Liver (tissue), 9 donors: Measurements from ENCODE around the gene NBEAL2. TPM values are rescaled to one million over a fixed set of nuclear protein-coding genes. Genes with fewer than 3 reads are reported as not detected.
A peak's percentile ranks its signal among the peaks of the same experiment; 100 is the strongest.

Experiments
- DNase-seq: peaks from one replicate; pipeline ENCODE4 v3.0.0-alpha.2; 2017; ENCODE audit warnings: low spot score
- H3K27ac ChIP-seq, 2 donors: one replicate each; pipeline ENCODE4 v1.7.0; 2013; ENCODE audit warnings: inconsistent platforms in 2 of 2, low read length in 2 of 2, control low read depth in 1 of 2, low read depth in 1 of 2, mild to moderate bottlenecking in 1 of 2
- H3K27me3 ChIP-seq, 4 donors: one replicate each; pipeline versions ENCODE4 v1.6.1 to v1.7.0; 2013; ENCODE audit warnings: low read length in 3 of 4, inconsistent platforms in 1 of 4, mild to moderate bottlenecking in 1 of 4, moderate library complexity in 1 of 4; ENCODE audit not compliant: control insufficient read depth in 4 of 4, insufficient read depth in 4 of 4
- H3K36me3 ChIP-seq, 4 donors: one replicate each; pipeline versions ENCODE4 v1.6.1 to v1.7.0; 2013; ENCODE audit warnings: low read length in 3 of 4, mild to moderate bottlenecking in 3 of 4, low read depth in 1 of 4, moderate library complexity in 1 of 4; ENCODE audit not compliant: control insufficient read depth in 4 of 4, insufficient read depth in 3 of 4
- H3K4me1 ChIP-seq, 4 donors: one replicate each; pipeline versions ENCODE4 v1.6.1 to v1.7.0; 2013; ENCODE audit warnings: low read length in 3 of 4, mild to moderate bottlenecking in 3 of 4, moderate library complexity in 1 of 4; ENCODE audit not compliant: control insufficient read depth in 4 of 4, insufficient read depth in 4 of 4
- H3K4me3 ChIP-seq, 3 donors: one replicate each; pipeline versions ENCODE4 v1.6.1 to v1.7.0; 2013; ENCODE audit warnings: low read length in 3 of 3, control low read depth in 1 of 3, low read depth in 1 of 3, mild to moderate bottlenecking in 1 of 3
- H3K9ac ChIP-seq, 2 donors: one replicate each; pipeline ENCODE4 v1.7.0; 2013; ENCODE audit warnings: low read length in 2 of 2, mild to moderate bottlenecking in 2 of 2, moderate library complexity in 2 of 2, control low read depth in 1 of 2, low read depth in 1 of 2
- H3K9me3 ChIP-seq, 4 donors: one replicate each; pipeline versions ENCODE4 v1.6.1 to v1.7.0; 2013; ENCODE audit warnings: low read length in 3 of 4; ENCODE audit not compliant: control insufficient read depth in 4 of 4
- EGR1 ChIP-seq, 2 donors: IDR thresholded peaks; 2 replicates each; pipeline ENCODE4 v1.6.1; 2016 to 2018; ENCODE audit warnings: antibody characterized with exemption in 2 of 2, low read depth in 2 of 2
- FOXA1 ChIP-seq: IDR thresholded peaks from 2 replicates; pipeline ENCODE4 v1.6.1; 2016; ENCODE audit warnings: antibody characterized with exemption
- FOXA2 ChIP-seq: IDR thresholded peaks from 2 replicates; pipeline ENCODE4 v1.6.1; 2016; ENCODE audit warnings: antibody characterized with exemption
- GABPA ChIP-seq, 2 donors: IDR thresholded peaks in 1 of 2; conservative IDR thresholded peaks in 1 of 2; 2 replicates each; pipeline ENCODE4 v1.6.1; 2016; ENCODE audit warnings: antibody characterized with exemption in 2 of 2, mild to moderate bottlenecking in 1 of 2, moderate library complexity in 1 of 2
- HNF4A ChIP-seq, 2 donors: conservative IDR thresholded peaks; 2 replicates each; pipeline ENCODE4 v1.6.1; 2016; ENCODE audit warnings: antibody characterized with exemption in 2 of 2, mild to moderate bottlenecking in 2 of 2
- HNF4G ChIP-seq: IDR thresholded peaks from 2 replicates; pipeline ENCODE4 v1.6.1; 2016; ENCODE audit warnings: antibody characterized with exemption
- NR2F2 ChIP-seq: IDR thresholded peaks from 2 replicates; pipeline ENCODE4 v1.6.1; 2016; ENCODE audit warnings: antibody characterized with exemption
- RAD21 ChIP-seq, 2 donors: IDR thresholded peaks; 2 replicates each; pipeline ENCODE4 v1.6.1; 2016; ENCODE audit warnings: antibody characterized with exemption in 2 of 2, mild to moderate bottlenecking in 2 of 2
- RXRA ChIP-seq, 2 donors: IDR thresholded peaks; 2 replicates each; pipeline ENCODE4 v1.6.1; 2017 to 2018; ENCODE audit warnings: antibody characterized with exemption in 2 of 2, mild to moderate bottlenecking in 1 of 2
- SP1 ChIP-seq: IDR thresholded peaks from 2 replicates; pipeline ENCODE4 v1.6.1; 2018; ENCODE audit warnings: antibody characterized with exemption, mild to moderate bottlenecking
- TAF1 ChIP-seq: conservative IDR thresholded peaks from 2 replicates; pipeline ENCODE4 v1.6.1; 2016; ENCODE audit warnings: antibody characterized with exemption, mild to moderate bottlenecking
- YY1 ChIP-seq: IDR thresholded peaks from 2 replicates; pipeline ENCODE4 v1.6.1; 2016; ENCODE audit warnings: antibody characterized with exemption, mild to moderate bottlenecking
- WGBS: extraction: QIAGEN DNeasy Blood & Tissue Kit; methylation state at CpG from one replicate; pipeline ENCODE4 v1.1.7; 2013; 5-methylcytosine and 5-hydroxymethylcytosine counted together
- polyA plus RNA-seq, 2 donors: library from polyadenylated mRNA; stranded (reverse) in 1 of 2; unstranded in 1 of 2; fragments of 200-250 nt in 1 of 2; fragments of >200 nt in 1 of 2; fragmentation: Nextera tagmentation in 1 of 2; extraction: Ambion mirVana in 1 of 2; gene quantifications; one replicate each; pipeline versions ENCODE4 v1.2.1 to v1.2.3, GENCODE V29; 2013 to 2015
- total RNA-seq, 2 donors: library from RNA; depleted of rRNA; stranded (reverse); fragments of >200 nt; gene quantifications; one replicate each; pipeline ENCODE4 v1.2.3, GENCODE V29; 2014
- TF ChIP-seq, protein P1 (sequence below): IDR thresholded peaks from 2 replicates; pipeline ENCODE4 v1.6.1; 2016; ENCODE audit warnings: antibody characterized with exemption, mild to moderate bottlenecking
- TF ChIP-seq, protein P2 (sequence below): IDR thresholded peaks from 2 replicates; pipeline ENCODE4 v1.6.1; 2016; ENCODE audit warnings: antibody characterized with exemption
- TF ChIP-seq, protein P3 (sequence below): IDR thresholded peaks from 2 replicates; pipeline ENCODE4 v1.6.1; 2016; ENCODE audit warnings: antibody characterized with exemption
- TF ChIP-seq, protein P4 (sequence below): IDR thresholded peaks from 2 replicates; pipeline ENCODE4 v1.6.1; 2016; ENCODE audit warnings: antibody characterized with exemption
- TF ChIP-seq, protein P5 (sequence below): fragments of 150-350 bp; IDR thresholded peaks from 2 replicates; pipeline ENCODE4 v1.5.1; 2017; ENCODE audit warnings: improper control_type of control experiment, low read depth, low read length; ENCODE audit not compliant: missing input control
- donor health status: healthy.
- donor health status: healthy.
- donor health status: healthy.
- donor health status: healthy.
- donor health status: healthy.

NBEAL2 gene
- total and polyA plus RNA-seq, 4 donors, result 2.0 to 20.7 (median 7.6) TPM

DNA sequence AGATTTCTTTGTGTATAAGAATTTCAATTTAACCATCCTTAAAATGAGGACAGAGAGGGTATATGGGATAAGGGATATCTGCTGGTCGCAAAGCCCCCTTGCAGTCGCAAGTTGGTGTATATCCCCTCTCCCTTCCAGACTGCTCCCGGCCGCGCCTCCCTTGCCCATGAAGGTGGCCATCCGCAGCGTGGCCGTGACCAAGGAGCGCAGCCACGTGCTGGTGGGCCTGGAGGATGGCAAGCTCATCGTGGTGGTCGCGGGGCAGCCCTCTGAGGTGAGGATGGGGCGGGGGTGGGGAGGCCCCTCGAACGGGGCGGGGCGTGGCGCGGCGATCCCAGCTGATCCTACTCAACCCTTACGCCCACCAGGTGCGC lies 29.4 kb downstream of the NBEAL2 start:
- WGBS, result 35% methylated on average over 23 of the region's 23 CpGs
- Histone ChIP-seq H3K36me3 (peaks cover 0 to 22% (median 1%) of the 10 kb centered on the region in 4 donors), H3K9ac (no peak overlapping the region), H3K27ac (no peak overlapping the region), H3K27me3 (no peaks in the 10 kb centered on the region), H3K4me1 (peaks cover 0 to 10% (median 3%) of the 10 kb centered on the region in 4 donors), H3K4me3 (peak overlapping the region in 2 of 3 donors; percentile 52 to 71), H3K9me3 (no peaks in the 10 kb centered on the region)
- no peak for TF ChIP-seq TAF1
- TF ChIP-seq YY1, result no peak
- TF ChIP-seq, protein P1, sequence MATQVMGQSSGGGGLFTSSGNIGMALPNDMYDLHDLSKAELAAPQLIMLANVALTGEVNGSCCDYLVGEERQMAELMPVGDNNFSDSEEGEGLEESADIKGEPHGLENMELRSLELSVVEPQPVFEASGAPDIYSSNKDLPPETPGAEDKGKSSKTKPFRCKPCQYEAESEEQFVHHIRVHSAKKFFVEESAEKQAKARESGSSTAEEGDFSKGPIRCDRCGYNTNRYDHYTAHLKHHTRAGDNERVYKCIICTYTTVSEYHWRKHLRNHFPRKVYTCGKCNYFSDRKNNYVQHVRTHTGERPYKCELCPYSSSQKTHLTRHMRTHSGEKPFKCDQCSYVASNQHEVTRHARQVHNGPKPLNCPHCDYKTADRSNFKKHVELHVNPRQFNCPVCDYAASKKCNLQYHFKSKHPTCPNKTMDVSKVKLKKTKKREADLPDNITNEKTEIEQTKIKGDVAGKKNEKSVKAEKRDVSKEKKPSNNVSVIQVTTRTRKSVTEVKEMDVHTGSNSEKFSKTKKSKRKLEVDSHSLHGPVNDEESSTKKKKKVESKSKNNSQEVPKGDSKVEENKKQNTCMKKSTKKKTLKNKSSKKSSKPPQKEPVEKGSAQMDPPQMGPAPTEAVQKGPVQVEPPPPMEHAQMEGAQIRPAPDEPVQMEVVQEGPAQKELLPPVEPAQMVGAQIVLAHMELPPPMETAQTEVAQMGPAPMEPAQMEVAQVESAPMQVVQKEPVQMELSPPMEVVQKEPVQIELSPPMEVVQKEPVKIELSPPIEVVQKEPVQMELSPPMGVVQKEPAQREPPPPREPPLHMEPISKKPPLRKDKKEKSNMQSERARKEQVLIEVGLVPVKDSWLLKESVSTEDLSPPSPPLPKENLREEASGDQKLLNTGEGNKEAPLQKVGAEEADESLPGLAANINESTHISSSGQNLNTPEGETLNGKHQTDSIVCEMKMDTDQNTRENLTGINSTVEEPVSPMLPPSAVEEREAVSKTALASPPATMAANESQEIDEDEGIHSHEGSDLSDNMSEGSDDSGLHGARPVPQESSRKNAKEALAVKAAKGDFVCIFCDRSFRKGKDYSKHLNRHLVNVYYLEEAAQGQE, result no peak
- no peak for TF ChIP-seq FOXA1
- no peak for TF ChIP-seq SP1
- TF ChIP-seq HNF4A (conservative IDR thresholded peaks at IDR 0.05), result no peak
- TF ChIP-seq FOXA2, result no peak
- TF ChIP-seq, protein P2, sequence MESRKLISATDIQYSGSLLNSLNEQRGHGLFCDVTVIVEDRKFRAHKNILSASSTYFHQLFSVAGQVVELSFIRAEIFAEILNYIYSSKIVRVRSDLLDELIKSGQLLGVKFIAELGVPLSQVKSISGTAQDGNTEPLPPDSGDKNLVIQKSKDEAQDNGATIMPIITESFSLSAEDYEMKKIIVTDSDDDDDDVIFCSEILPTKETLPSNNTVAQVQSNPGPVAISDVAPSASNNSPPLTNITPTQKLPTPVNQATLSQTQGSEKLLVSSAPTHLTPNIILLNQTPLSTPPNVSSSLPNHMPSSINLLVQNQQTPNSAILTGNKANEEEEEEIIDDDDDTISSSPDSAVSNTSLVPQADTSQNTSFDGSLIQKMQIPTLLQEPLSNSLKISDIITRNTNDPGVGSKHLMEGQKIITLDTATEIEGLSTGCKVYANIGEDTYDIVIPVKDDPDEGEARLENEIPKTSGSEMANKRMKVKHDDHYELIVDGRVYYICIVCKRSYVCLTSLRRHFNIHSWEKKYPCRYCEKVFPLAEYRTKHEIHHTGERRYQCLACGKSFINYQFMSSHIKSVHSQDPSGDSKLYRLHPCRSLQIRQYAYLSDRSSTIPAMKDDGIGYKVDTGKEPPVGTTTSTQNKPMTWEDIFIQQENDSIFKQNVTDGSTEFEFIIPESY, result no peak
- no peak for TF ChIP-seq RXRA (IDR thresholded peaks at IDR 0.05)
- TF ChIP-seq RAD21 (IDR thresholded peaks at IDR 0.05), result no peak
- no peak for TF ChIP-seq GABPA (IDR thresholded peaks at IDR 0.05 in 1 of 2, conservative IDR thresholded peaks at IDR 0.05 in 1 of 2)
- TF ChIP-seq, protein P3, sequence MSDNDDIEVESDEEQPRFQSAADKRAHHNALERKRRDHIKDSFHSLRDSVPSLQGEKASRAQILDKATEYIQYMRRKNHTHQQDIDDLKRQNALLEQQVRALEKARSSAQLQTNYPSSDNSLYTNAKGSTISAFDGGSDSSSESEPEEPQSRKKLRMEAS, result no peak
- TF ChIP-seq, protein P4, sequence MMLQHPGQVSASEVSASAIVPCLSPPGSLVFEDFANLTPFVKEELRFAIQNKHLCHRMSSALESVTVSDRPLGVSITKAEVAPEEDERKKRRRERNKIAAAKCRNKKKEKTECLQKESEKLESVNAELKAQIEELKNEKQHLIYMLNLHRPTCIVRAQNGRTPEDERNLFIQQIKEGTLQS, result no peak
- no peak for TF ChIP-seq EGR1 (IDR thresholded peaks at IDR 0.05; ENCODE audit: low read depth in 2 of 2)
- no peak for DNase-seq

DNA sequence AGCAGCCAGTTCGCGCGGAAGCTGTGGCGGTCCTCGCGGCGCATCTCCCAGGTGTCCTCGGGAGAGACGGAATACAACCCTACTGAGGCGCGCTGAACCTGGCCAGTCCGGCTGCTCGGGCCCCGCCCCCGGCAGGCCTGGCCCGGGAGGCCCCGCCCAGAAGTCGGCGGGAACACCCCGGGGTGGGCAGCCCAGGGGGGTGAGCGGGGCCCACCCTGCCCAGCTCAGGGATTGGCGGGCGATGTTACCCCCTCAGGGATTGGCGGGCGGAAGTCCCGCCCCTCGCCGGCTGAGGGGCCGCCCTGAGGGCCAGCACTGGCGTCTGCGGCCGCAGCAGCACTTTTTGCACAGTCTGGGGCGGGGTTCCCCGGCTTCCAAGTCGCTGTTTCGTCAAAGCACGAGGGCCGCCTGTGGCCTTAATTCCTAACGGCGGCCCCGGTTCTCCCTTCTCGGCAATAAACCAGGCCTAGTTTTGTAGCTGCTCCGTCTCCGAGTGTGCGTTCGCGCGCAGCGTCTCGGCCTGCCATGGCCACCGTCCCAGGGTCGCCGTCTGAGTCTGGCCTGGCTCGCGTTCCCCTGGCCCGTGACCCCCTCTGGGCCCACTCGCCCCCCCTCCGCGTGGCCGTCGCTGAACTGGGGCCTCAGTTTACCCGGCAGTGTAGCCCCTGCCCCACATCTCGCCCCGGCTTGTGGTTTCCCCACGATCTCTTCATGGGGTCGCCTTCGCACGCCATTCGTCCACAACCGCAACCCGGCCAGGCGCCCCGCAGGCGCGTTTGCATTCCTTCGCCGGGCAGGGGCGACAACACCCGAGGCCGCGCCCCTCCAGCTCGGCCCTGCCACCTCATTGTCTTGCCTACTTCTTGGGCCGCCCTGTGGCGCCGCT lies 30.0 kb downstream of the NBEAL2 start:
- H3K27ac ChIP-seq, result peak overlapping the region; percentile 55 to 65
- peaks cover 0 to 17% (median 1%) of the 10 kb centered on the region in 4 donors for H3K36me3 ChIP-seq
- H3K4me1 ChIP-seq, result peaks cover 0 to 10% (median 3%) of the 10 kb centered on the region in 4 donors
- DNase-seq, result peak; percentile 90
- H3K4me3 ChIP-seq, result peak overlapping the region; percentile 45 to 71 (median 52)
- no peaks in the 10 kb centered on the region for H3K9me3 ChIP-seq
- peak overlapping the region; percentile 48 to 49 for H3K9ac ChIP-seq
- H3K27me3 ChIP-seq, result no peaks in the 10 kb centered on the region
- WGBS, result 11% methylated on average over 85 of the region's 85 CpGs
- TF ChIP-seq YY1 (no peak), FOXA1 (no peak), RAD21 (IDR thresholded peaks at IDR 0.05) (peak in 1 of 2 donors; percentile 52), RXRA (IDR thresholded peaks at IDR 0.05) (no peak), SP1 (peak; percentile 78), HNF4G (no peak), FOXA2 (no peak), EGR1 (IDR thresholded peaks at IDR 0.05; ENCODE audit: low read depth in 2 of 2) (no peak), HNF4A (conservative IDR thresholded peaks at IDR 0.05) (no peak), NR2F2 (no peak), TAF1 (no peak), GABPA (IDR thresholded peaks at IDR 0.05 in 1 of 2, conservative IDR thresholded peaks at IDR 0.05 in 1 of 2) (peak in 1 of 2 donors; percentile 77)
- TF ChIP-seq, protein P5, sequence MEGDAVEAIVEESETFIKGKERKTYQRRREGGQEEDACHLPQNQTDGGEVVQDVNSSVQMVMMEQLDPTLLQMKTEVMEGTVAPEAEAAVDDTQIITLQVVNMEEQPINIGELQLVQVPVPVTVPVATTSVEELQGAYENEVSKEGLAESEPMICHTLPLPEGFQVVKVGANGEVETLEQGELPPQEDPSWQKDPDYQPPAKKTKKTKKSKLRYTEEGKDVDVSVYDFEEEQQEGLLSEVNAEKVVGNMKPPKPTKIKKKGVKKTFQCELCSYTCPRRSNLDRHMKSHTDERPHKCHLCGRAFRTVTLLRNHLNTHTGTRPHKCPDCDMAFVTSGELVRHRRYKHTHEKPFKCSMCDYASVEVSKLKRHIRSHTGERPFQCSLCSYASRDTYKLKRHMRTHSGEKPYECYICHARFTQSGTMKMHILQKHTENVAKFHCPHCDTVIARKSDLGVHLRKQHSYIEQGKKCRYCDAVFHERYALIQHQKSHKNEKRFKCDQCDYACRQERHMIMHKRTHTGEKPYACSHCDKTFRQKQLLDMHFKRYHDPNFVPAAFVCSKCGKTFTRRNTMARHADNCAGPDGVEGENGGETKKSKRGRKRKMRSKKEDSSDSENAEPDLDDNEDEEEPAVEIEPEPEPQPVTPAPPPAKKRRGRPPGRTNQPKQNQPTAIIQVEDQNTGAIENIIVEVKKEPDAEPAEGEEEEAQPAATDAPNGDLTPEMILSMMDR, result no peak
- TF ChIP-seq, protein P4, result no peak
- TF ChIP-seq, protein P3, result no peak
- TF ChIP-seq, protein P2, result no peak
